Measurements from ENCODE around the gene CA7.

Gene CA7

DNA sequence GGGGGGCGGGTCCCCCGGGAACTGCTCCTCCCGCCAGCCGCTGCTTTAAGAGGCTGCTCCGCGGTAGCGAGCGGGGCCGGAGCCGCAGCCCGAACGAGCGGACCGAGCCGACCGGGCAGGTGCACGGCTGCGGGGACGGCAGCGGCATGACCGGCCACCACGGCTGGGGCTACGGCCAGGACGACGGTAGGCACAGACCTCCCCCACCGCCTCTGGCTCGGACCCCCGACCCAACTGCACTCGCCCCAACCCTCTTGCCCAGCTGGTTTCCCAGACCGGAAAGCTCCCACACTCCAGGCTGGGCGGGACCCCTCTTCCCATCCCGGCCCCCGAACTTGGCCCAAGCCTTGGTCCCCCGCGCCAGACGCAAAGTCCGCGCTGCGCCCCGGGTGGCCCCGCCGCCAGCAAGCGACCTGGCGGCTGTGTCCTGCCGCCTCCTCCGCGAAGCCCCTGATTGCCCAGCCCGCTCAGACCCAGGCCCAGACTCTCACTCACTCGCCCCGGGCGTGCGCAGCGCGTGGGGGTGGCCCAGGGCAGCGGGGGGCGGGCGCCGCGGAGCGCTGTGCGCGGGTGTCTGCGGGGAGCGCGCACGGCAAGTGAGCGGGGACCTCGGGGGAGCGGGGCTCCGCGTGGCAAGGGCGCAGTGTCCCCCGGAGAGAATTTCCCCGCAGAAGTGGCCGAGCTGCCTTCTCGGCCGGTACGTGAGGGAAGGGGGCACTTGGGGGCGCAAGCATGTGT lies at the start of gene CA7:
Gene CA7 (plus strand): TSS at position 73 of the 738 bp plus-strand sequence. CDS start 74 bp downstream, at position 147.
- peak in 31 of 42 donors; percentile 15 to 70 (median 44) for DNase-seq
- intact Hi-C loops (cut with DNase I), result no loop called here

DNA sequence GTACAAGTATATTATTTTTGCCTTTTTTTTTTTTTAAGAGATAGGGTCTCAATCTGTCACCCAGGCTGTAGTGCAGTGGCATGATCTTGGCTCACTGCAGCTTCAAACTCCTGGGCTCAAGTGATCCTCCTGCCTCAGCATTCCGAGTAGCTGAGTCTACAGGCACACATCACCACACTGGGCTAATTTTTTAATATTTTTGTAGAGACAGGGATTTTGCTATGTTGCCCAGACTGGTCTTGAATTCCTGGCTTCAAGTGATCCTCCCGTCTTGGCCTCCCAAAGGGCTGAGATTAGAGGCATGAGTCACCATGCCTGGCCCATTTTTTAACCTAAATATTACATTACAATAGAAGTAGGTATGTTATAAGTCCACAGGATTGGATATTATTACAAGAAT lies 46.1 kb upstream of the CA7 start:
- intact Hi-C loops (cut with DNase I), result no loop called here

DNA sequence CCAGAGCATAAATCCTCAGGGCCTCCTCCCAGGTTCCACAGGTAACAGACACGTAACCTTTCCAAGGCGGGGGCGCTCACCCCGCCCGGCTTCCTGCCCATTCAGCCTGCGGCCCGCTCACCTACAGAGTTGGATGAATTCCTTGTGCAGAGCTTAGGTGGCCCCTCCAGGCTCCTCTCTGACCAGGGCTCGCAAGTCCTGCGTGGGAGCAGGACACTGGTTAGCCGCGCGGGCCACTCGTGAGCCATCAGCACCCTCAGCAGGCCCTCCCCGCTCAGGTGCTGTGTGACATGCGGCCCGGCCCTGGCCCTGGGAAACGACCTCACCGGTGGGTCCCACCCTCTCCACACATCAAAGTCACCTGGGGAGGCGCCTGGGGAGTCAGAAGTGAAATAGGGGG lies 43.4 kb upstream of the CA7 start:
- DNase-seq, result no peak
- intact Hi-C loops (cut with DNase I), result no loop called here

More for the DNA sequence above, 46.1 kb upstream of the CA7 start:
- DNase-seq, result no peak

DNA sequence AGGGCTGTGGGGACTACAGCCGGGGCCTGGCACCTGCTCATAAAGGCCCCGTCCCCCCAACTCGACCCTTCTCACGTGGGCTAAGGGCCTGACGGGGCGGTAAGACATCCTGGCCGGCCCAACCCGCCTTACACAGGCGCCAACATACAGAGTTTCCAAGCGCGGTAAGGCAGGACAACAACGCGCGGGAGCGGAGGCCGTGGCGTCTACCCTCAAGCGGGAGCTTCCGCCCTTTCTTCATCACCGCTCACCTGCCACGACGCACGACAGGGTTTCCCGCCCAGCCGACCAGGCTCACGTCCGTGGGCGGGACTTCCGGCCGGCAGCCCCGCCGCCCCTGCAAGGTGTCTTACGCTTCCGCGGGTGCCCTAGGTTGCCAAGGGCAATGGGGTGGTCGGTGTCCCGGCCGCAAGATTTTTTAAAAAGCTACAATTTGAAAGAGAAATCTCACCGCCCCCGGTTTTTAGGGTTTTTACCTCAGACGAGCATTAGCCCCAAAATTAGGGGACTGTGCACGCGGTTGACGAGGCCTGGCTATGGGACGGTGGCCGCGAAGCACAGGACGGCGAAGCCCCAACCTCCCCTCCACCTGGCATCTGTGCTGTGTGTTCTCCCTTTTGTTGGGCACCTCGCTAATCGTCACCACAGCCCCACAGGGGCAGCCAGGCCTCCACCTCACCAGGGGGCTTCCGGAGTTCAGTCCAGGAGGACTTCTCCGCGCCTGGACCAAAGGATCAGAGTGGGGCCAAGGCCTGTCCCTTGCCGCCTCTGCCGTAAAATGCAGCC lies 42.7 kb upstream of the CA7 start, which contains the start of gene TERB1:
Gene TERB1 (minus strand): TSS at position 265 of the 786 bp plus-strand sequence. CDS start 4,786 bp downstream, outside the sequence.
- DNase-seq, result no peak
- intact Hi-C loops (cut with DNase I), result no loop called here

DNA sequence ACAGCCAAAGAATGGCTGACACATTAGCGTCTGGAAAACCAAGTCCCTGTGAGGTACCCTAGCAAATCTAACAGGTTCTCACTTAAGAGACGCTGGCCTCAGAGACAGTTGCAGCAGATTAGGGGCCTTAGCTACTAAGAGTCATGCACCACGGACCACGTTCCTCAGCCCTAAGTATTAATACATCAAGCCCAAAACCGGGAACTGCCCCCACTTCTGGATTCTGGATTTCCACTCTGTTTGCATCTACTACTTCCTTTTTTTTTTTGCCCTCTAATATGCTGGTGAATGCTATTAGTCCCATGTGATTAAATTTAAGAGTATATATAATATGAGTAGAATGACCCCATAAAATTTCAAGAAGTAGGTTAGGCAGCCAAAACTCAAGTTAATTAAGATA lies 42.1 kb upstream of the CA7 start:
- no peak for DNase-seq
- intact Hi-C loops (cut with DNase I), result no loop called here

DNA sequence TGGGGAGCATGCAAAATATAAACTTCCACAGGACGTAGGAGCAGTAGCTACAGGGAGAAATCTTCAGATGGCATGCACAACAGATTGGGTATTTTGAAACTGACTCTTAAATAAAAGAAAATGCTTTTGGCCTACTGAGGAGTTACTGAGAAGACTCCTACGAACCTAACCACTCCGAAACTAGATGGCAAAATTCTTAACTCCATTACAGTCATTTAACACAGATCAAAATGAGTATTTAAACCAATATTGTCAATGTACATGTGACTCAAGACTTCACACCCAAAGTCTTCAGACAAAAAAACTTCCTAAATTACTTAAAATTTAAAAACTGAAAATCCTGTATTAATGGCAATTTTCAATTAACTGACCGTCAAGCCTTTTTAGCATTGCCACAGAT lies 34.4 kb upstream of the CA7 start:
- intact Hi-C loops (cut with DNase I), result no loop called here
- no peak for DNase-seq

DNA sequence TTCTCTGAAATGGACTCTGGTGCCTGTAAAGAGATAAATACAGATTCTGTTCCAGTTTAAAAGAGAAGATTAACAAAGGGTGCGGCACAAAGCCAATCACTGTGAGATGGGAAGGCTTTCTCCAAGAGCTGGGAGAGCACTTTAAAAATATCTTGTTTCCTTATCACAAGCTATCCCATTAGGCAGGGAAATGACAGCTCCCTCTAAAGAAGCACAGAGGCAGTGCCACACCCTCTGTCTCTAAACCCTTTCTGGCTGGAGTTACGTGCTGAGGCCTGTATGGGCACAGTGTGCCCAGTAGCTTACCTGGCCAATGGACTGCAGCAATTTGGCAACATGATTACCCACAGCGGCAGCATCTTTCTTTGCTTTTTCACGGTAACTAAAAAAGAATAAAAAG lies 33.8 kb upstream of the CA7 start:
- peak in 1 of 42 donors; percentile 7 for DNase-seq
- intact Hi-C loops (cut with DNase I), result no loop called here

DNA sequence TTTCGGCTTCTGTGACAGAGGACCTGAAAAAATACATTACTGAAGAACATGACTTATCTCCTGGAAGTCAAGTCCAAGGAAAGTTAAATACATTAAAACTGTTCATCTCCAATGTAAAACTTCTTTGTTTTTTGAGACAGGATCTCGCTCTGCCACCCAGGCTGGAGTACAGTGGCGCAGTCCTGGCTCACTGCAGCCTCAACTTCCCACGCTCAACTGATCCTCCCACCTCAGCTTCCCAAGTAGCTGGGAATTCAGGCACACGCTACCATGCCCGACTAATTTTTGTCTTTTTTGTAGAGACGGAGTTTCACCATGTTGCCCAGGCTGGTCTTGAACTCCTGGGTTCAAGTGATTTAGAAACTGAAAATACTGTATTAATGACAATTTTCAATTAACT lies 33.2 kb upstream of the CA7 start:
- peak in 3 of 42 donors; percentile 19 to 38 (median 31) for DNase-seq
- intact Hi-C loops (cut with DNase I), result no loop called here

DNA sequence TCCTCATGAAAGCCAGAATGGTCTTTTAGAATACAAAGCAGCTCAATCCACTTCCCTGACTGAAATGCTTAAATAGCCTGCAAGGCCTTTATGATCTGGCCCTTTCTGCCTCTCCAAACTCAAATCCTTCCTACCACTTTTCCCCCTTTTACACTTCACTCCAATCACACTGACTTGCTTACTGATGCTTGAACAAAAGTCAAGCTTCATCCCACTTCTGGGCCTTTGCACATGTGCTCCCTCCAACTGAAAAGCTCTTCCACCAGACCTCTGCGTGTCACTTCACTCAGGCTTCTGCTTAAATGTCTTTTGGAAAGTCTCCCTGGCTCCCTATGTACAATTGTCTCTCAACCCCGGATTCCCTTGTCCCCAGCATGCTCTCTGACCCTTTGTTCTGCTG lies 29.5 kb upstream of the CA7 start:
- no peak for DNase-seq
- intact Hi-C loops (cut with DNase I), result no loop called here

DNA sequence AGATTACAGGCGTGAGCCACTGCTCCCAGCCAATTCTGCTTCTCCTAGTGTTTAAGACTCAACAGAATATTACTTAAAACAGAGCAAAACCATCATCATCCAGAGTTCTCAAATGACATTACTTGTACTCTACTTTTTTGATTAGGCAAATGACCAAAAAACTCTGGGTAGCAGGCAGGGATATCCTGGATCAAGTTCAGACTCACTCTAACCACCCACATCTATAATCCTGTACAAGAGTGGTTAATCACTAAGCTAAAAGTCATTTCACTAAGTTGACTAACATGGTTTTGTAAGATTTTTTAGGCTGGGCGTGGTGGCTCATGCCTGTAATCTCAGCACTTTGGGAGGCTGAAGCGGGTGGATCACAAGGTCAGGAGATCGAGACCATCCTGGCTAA lies 20.2 kb upstream of the CA7 start:
- intact Hi-C loops (cut with DNase I), result no loop called here
- no peak for DNase-seq

DNA sequence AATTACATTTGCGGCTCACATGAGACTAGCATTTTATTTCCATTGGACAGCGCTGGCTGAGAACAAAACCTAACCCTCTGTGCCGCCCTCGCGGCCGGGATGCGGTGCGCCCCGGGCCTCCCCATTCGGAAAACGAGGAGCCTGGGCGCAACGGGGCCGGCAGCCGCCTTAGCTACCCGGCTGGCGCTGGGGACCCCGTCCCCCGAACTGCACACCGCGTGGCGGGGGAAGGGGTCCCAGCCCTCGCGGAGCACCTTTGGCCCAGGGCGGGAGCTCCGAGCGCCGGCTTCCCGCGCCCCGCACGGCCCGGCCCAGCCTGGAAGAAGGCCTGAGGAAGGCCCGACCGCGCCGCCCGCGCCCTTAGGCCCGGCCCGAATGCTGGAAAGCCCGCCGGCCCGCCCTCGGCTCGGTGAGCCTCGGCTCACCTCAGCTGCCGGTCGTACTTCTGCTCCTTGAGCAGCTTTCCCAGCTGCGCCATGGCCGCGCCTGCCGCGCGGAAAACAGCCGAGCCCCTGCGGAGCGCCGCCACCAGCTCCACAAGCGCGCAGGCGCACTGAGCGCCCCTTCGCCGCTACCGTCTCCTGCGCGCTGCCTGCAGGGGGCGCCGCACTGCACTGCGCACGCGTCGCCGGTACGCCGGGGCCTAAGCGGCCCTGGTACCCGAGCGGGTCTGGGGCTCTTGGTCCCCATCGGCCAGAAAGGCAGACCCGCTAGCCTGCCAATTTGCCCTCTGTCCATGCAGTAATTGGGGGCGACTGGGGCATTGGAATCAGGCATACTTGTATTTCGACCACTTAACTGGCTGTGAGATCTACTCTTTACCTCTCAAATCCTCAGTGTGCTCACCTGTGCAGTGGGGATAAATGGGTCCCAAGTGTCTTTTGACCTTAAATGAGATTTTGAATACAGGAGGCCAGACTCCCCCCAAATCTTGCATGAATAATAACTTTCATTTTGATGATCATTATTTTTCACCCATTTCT lies 13.5 kb upstream of the CA7 start, which contains the start of gene NAE1:
Gene NAE1 (minus strand): TSS at position 555 of the 983 bp plus-strand sequence. CDS start 77 bp downstream, at position 478.
- intact Hi-C loops (cut with DNase I), result loop anchor here (5.0 kb wide), 1 partner anchor 78 kb away; the partner anchor contains the start of gene DYNC1LI2
- peak; percentile 39 to 94 (median 86) for DNase-seq

DNA sequence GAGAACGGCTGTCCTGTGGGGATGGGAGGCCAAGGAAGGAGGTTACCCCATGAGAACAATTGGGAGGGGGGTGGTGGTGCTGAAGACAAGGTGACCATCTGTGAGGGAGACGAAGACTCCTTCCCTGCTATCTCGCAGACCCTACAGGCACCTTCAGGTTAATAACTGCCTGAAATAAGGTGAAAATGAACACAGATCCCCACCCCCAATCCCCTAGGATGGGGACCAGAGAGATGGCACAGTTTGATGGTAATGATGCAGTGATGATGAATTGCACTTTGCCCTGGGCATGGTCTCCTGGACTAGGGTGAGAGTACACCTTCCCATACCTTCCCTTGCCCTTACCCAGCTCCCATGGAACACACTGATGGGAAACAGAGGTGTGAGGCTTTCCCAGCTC lies 12.0 kb upstream of the CA7 start:
- peak in 1 of 42 donors; percentile 31 for DNase-seq
- intact Hi-C loops (cut with DNase I), result loop anchor here (5.0 kb wide), 1 partner anchor 80 kb away; the partner anchor contains the start of gene DYNC1LI2

DNA sequence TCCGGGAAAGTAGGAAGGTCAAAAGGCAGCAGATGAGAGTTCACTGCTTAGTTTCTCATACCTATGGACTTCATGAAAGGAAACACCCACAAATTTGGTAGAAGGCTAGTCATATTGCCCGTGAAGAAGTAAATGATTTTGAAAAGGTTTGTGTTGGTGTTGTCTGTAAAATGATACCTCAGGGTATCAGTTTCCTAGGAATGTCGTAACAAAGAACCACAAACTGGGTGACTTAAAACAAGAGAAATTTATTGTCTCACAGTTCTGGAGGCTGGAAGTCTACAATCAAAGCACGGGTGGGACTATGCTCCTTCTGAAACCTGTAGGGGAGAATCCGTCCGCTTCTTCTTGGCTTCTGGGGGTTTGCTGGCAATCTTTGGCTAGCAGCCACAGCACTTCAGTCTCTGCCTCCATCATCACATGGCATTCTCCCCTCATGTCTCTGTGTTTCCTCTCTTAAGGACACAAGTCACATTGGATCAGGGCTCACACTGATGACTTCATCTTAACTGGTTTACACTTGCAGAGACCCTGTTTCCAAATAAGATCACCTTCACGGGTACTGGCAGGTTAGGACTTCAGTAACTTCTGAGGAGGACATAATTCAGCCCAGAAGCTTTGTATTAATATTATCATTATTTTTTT lies 11.4 kb upstream of the CA7 start:
- peak in 1 of 42 donors; percentile 13 for DNase-seq
- intact Hi-C loops (cut with DNase I), result loop anchor here (5.0 kb wide), 1 partner anchor 80 kb away; the partner anchor contains the start of gene DYNC1LI2

DNA sequence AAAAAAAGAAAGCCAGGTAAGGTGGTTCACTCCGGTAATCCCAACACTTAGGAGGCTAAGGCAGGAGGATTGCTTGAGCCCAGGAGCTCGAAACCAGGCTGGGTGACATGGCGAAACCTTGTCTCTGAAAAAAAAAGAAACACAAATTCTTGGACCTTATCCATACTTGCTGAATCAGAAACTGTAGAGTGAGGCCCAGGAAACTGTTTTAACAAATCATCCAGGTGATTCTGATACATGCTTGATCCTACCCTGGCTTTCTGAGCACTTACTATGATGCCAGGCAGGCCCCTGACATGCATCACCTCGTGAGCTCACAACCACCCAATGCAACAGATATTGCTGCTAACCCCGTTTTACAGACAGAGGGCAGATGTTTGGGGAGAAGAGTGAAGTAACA lies 9.5 kb upstream of the CA7 start:
- peak in 1 of 42 donors; percentile 12 for DNase-seq
- intact Hi-C loops (cut with DNase I), result loop anchor here (5.0 kb wide), 1 partner anchor 82 kb away; the partner anchor contains the start of gene DYNC1LI2

DNA sequence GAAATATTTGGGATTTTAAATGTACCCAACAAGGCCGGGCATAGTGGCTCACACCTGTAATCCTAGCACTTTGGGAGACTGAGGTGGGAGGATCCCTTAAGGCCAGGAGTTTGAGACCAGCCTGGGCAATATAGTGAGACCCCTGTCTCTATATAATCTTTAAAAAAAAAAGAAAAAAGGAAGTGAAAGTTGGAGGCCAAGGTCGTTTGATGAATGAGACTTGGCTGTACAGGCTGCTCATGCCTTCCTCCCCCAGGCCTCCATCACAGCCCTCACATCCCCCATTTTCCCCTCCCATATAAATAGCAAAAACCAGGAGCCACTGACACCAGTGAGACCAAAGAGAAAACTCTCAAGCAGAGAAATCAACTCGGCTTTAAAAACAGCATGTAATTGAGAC lies 3.3 kb upstream of the CA7 start:
- DNase-seq, result peak in 3 of 42 donors; percentile 1 to 12 (median 7)
- intact Hi-C loops (cut with DNase I), result no loop called here

DNA sequence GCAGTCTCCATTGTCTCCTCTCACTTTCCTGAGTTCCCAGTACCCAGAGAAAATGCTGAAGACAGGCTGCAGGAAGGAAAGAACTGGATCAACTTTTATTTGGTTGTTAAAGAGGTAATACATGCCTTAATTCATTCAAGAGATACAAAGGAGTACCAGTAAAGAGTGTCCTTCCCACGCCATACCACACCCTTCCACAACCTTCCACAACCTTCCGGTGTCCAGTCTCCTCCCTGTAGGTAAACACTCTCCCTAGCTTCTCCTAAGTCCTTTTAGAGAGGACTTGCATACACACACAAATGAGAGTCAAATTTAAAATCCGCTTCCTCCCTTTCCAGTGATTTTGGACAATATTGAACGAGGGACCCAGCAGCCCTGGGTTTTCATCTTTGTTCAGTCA lies 2.8 kb upstream of the CA7 start:
- peak in 1 of 42 donors; percentile 4 for DNase-seq

DNA sequence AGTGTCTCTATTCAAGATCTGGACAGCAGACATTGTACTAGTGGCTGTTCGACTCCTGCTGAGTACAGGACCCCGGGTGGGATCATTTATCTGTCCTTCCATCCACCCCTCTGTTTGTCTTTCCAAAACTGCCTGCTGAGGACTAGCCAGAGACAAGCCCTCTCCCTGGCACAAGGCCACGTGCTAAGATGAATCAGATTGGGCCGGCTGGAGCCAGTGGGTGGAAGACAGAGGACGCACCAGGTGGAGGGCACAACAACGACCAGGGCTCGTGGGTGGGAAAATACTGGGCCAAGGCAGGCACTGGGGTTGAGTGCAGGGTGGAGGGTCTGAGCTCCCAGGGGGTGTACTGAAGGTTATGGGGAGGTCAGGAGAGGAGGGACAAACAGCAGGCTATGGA lies 1.4 kb upstream of the CA7 start:
- peak in 4 of 42 donors; percentile 5 to 41 (median 18) for DNase-seq
- intact Hi-C loops (cut with DNase I), result no loop called here

More for the DNA sequence above, 2.8 kb upstream of the CA7 start:
- intact Hi-C loops (cut with DNase I), result no loop called here

DNA sequence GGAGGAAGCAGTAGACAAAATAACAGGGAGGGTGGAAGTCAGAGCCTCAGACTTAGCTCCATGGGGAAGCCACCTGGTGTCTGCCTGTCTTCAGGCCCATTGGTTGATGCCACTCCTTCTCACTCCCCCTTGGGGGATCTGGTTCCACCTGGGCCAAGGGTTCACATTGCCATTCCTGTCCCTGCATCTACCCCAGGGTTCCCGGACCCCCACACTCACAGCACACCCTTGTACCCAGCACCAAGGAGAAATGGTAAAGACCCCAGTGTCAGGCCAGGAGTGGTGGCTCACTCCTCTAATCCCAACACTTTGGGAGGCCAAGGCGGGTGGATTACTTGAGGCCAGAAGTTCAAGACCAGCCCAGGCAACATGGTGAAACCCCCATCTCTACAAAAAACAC lies 1.0 kb upstream of the CA7 start:
- intact Hi-C loops (cut with DNase I), result no loop called here
- peak in 4 of 42 donors; percentile 2 to 33 (median 12) for DNase-seq
